NCI-H510A (cell line): Measurements from ENCODE around the gene ELL.

ENCODE experiments used
- DNase-seq: peaks from one replicate; lab custom pipeline; 2025; lab: John Stamatoyannopoulos, UW

Gene ELL

DNA sequence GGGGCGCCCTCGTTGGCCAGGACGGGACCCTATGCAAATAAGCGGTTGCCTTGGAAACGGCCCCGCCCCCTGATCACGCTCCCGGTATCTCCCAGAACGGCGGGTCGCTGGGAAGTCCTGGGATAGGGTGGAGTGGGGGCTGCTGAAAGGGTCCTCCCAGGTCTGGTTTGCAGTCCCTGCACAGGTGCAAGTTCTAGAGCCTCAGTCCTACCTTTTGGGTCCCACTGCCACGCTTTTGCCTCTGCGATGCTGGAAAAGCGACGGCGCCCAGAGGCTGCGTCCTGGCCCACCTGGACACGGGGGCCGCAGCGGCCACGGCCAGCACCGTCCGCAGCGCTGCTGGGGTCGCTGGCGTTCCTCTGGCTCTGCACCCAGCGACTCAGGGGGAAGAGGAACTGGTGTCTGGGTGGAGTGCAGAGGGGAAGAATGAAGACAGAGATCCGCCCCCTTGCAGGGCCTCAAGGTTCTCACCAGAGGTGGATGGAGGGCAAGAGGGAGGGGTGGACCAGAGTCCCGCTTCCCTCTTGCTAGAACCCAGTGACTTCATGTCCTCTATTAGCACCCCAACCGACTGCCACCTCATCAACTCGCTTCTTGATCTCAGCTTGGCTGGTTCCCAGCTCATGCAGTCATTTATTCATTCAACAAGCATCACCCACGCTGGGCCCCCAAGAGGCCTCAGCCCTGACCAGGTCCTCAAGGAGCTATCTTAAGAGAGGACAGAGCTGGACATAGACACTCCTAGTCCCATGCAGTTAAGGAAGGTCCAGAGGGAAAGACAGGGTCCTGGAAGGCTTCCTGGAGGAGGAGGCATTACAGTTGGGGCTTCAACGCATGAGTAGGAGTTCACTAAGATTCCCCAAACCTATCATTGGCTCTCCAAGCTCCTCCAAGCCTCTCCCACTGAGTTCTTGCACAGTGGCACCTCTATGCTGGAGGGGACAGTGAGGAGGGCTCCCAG is 124.3 kb downstream of the ELL start, which contains the start of gene LRRC25:
TSS of gene LRRC25 (minus strand) at position 381 of the 961 bp plus-strand sequence. CDS start 659 bp downstream, outside the sequence.
- DNase-seq = no peak

DNA sequence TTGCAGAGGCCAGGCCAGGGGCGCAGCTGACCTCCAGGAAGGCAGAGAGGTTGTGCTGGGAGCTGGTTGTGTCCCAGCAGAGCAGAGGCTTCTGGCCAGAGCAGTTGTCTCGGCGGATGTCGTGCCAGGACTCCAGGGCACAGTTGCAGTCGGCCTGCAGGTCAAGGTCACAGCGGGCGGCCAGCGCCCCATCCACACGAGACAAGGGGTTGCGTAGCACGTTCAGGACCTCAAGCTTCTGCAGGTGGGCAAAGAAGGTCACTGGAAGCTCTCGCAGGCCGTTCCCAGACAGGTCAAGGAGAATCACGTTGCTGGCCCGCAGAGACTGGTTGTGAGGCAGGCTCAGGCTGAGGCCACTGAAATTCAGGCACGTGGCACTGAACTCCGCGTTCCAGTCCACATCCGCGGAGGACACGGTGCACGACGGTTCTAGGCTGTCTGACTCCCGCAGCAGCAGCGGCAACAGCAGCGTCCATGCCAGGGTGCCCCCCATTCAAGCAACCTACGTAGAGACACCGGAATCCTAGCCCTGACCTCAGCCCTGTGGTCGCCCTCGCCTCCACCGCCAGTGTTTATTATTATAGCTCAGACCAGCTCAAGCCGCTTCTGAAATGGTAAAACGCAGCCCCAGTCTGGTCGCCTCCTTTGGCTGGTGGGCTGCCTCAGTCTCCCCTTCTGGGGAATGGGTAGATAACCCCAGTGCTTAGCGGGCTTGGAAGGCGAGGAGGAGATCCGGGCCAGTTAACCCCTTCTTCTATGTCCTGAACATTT is 125.2 kb downstream of the ELL start:
- no peak for DNase-seq

DNA sequence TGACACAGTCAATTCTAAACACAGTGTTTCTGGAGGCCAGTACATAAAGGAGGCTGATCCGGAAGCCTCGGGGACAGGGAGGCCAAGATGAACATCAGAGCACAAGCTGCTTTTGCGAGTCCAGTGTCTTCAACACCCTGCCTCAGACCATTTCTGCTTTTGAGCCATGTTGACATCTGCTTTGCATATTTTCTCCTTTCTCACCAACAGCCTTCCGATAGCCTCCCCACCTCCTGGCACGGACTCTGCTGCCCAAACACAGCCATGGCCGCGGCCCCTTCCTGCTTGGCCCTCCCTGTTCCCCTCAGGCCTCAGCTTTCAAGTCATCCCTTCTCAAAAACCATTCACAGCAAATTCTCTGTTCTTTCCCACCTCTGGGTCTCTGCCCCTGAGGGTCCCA is 128.0 kb downstream of the ELL start:
- no peak for DNase-seq

DNA sequence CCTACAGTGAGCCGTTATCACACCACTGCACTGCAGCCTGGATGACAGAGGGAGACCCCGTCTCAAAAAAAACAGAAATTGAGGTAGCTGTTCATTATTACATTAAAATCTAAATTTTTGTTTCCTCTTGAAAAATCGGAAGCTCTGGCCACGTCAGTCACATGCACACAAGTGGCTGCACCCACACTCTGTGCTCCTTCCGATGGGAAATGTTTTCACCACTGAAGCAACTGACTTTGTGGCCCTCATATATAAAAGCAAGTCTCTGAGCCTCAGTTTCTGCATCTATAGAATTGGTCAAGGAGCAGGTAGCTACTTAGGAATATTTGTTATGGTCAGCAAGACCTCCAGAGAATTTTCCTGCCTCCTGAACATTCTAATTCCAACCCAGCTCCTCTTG is 128.9 kb downstream of the ELL start:
- DNase-seq = no peak
